ENCODE measurements around the gene BAG1. TPM values are rescaled to one million over a fixed set of nuclear protein-coding genes. Genes with fewer than 3 reads are reported as not detected.

Gene BAG1
- total and polyA plus RNA-seq, 2 of the 13 experiments (the other 11 are each of a cell fraction or from before 2014, with no cell fraction given) = 23.1 to 59.5 TPM

DNA sequence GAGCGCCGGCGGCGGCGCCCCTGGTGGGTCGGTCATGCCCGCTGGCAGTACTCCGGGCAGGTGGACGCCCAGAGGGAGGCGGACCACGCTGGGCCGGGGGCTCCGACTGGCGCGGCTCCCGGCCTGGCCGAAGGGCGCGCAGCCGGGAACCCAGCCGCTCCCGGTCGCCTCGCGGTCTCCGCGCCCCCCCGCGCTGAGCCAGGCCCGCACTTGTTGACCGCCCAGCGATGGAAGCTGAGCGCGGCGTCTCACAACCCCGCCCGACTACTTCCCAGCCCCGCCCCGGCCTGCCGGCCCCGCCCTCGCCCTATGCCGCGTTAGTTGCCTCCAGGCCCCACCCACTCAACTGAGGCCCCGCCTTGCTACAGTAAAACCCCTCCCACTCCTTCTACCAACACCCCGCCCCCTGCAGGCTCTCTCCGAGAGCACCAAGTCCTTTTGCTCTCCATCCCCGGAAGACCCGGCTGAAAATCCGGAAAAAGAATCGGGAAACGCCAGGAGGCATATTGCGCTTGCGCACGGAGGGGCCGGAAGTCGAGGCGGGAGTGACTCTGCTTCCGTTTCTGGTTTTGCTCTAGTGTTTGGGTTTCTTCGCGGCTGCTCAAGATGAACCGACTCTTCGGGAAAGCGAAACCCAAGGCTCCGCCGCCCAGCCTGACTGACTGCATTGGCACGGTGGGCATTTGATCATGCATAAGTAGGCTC, at the start of gene BAG1, which contains the start of gene CHMP5 (continued):
- TF ChIP-seq, protein P1, sequence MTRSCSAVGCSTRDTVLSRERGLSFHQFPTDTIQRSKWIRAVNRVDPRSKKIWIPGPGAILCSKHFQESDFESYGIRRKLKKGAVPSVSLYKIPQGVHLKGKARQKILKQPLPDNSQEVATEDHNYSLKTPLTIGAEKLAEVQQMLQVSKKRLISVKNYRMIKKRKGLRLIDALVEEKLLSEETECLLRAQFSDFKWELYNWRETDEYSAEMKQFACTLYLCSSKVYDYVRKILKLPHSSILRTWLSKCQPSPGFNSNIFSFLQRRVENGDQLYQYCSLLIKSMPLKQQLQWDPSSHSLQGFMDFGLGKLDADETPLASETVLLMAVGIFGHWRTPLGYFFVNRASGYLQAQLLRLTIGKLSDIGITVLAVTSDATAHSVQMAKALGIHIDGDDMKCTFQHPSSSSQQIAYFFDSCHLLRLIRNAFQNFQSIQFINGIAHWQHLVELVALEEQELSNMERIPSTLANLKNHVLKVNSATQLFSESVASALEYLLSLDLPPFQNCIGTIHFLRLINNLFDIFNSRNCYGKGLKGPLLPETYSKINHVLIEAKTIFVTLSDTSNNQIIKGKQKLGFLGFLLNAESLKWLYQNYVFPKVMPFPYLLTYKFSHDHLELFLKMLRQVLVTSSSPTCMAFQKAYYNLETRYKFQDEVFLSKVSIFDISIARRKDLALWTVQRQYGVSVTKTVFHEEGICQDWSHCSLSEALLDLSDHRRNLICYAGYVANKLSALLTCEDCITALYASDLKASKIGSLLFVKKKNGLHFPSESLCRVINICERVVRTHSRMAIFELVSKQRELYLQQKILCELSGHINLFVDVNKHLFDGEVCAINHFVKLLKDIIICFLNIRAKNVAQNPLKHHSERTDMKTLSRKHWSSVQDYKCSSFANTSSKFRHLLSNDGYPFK (CRISPR knock-in tag; IDR thresholded peaks at IDR 0.05; ENCODE audit: borderline replicate concordance) = peak; percentile 49; the same call in 1 of the 2 replicates
- no peak for TF ChIP-seq NRL (CRISPR knock-in tag; IDR thresholded peaks at IDR 0.05; ENCODE audit: borderline replicate concordance)
- no peak for TF ChIP-seq RXRA (CRISPR knock-in tag; IDR thresholded peaks at IDR 0.05)
- TF ChIP-seq ZNF20 (CRISPR knock-in tag; IDR thresholded peaks at IDR 0.05) = no peak
- no peak; the same call in 1 of the 2 replicates for TF ChIP-seq KDM5B (CRISPR knock-in tag; IDR thresholded peaks at IDR 0.05; ENCODE audit: borderline replicate concordance)
- 0 out of 2 replicates have a peak, but pooled peaks have one; percentile 6 for TF ChIP-seq ZNF317 (CRISPR knock-in tag; IDR thresholded peaks at IDR 0.05)
- TF ChIP-seq MAFF (IDR thresholded peaks at IDR 0.05; ENCODE audit: low read depth, low read length) = no peak
- no peak for TF ChIP-seq NFRKB (IDR thresholded peaks at IDR 0.05)
- peak; percentile 7; the same call in 1 of the 2 replicates for TF ChIP-seq ZNF792 (CRISPR knock-in tag; IDR thresholded peaks at IDR 0.05)
- TF ChIP-seq NKX3-1 (CRISPR knock-in tag; IDR thresholded peaks at IDR 0.05) = no peak
- no peak for TF ChIP-seq ZNF660 (CRISPR knock-in tag; IDR thresholded peaks at IDR 0.05; ENCODE audit: borderline replicate concordance, low read depth)
- TF ChIP-seq ZNF816 (CRISPR knock-in tag; IDR thresholded peaks at IDR 0.05; ENCODE audit: borderline replicate concordance) = 0 out of 2 replicates have a peak, but pooled peaks have one; percentile 14
- TF ChIP-seq MEIS1 (CRISPR knock-in tag; IDR thresholded peaks at IDR 0.05; ENCODE audit: borderline replicate concordance) = no peak
- TF ChIP-seq PCBP2 (optimal IDR thresholded peaks at IDR 0.05; ENCODE audit: low read depth, low read length, poor library complexity, severe bottlenecking) = no peak
- no peak for TF ChIP-seq ZNF12 (CRISPR knock-in tag; IDR thresholded peaks at IDR 0.05)
- no peak for TF ChIP-seq ZNF720 (CRISPR knock-in tag; IDR thresholded peaks at IDR 0.05)
- TF ChIP-seq TEAD2 (CRISPR knock-in tag; IDR thresholded peaks at IDR 0.05) = no peak
- no peak for TF ChIP-seq ZNF678 (CRISPR knock-in tag; IDR thresholded peaks at IDR 0.05)
- TF ChIP-seq IRF2 (CRISPR knock-in tag; IDR thresholded peaks at IDR 0.05) = 0 out of 2 replicates have a peak, but pooled peaks have one; percentile 14
- TF ChIP-seq, protein P2, sequence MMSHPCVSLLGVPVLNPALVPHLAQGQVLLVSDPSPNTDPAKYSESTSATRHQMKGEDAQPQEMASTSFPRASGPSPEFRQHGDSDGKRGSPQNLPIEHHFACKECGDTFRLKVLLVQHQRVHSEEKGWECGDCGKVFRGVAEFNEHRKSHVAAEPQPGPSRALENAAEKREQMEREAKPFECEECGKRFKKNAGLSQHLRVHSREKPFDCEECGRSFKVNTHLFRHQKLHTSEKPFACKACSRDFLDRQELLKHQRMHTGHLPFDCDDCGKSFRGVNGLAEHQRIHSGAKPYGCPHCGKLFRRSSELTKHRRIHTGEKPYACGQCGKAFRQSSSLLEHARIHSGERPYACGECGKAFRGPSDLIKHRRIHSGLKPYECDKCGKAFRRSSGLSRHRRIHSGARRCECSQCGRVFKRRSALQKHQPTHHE (CRISPR knock-in tag; IDR thresholded peaks at IDR 0.05; ENCODE audit: borderline replicate concordance) = no peak
- TF ChIP-seq ETV6 (CRISPR knock-in tag; conservative IDR thresholded peaks at IDR 0.05) = no peak
- no peak for TF ChIP-seq ZNF34 (CRISPR knock-in tag; IDR thresholded peaks at IDR 0.05; ENCODE audit: borderline replicate concordance)
- no peak for TF ChIP-seq ZNF230 (CRISPR knock-in tag; IDR thresholded peaks at IDR 0.05)
- no peak for TF ChIP-seq SRSF1 (optimal IDR thresholded peaks at IDR 0.05; ENCODE audit: low read depth, low read length)
- peak; percentile 67; the same call in 1 of the 2 replicates for TF ChIP-seq ZNF556 (CRISPR knock-in tag; IDR thresholded peaks at IDR 0.05; ENCODE audit: borderline replicate concordance)
- TF ChIP-seq HHEX (CRISPR knock-in tag; IDR thresholded peaks at IDR 0.05) = no peak
- TF ChIP-seq, protein P3, sequence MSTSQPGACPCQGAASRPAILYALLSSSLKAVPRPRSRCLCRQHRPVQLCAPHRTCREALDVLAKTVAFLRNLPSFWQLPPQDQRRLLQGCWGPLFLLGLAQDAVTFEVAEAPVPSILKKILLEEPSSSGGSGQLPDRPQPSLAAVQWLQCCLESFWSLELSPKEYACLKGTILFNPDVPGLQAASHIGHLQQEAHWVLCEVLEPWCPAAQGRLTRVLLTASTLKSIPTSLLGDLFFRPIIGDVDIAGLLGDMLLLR (CRISPR knock-in tag; IDR thresholded peaks at IDR 0.05) = no peak

All from HepG2 (cell line).